Hepatocyte (in vitro differentiated cells): ENCODE data around the gene FAM107A. TPM values are rescaled to one million over a fixed set of nuclear protein-coding genes. Genes with fewer than 3 reads are reported as not detected.

Experiments used
- DNase-seq: peaks from one replicate; pipeline ENCODE4 v3.0.0-alpha.2; 2016; ENCODE audit warnings: low spot score
- H2AFZ ChIP-seq: fragments of 200-600 bp; sonication (generic); 2 replicates; pipeline ENCODE4 v1.6.0; 2016; ENCODE audit warnings: antibody characterized with exemption, mild to moderate bottlenecking
- H3K27ac ChIP-seq: fragments of 200-600 bp; sonication (generic); 2 replicates; pipeline ENCODE4 v1.5.1; 2016; ENCODE audit warnings: mild to moderate bottlenecking
- H3K27me3 ChIP-seq: fragments of 200-600 bp; sonication (generic); 2 replicates; pipeline ENCODE4 v1.6.1; 2016
- H3K36me3 ChIP-seq: fragments of 200-600 bp; sonication (generic); replicated peaks from 2 replicates; pipeline ENCODE4 v1.5.1; 2016; ENCODE audit warnings: low read depth; ENCODE audit not compliant: insufficient read depth
- H3K4me1 ChIP-seq: fragments of 200-600 bp; sonication (generic); 2 replicates; pipeline ENCODE4 v1.5.1; 2016; ENCODE audit warnings: mild to moderate bottlenecking, moderate library complexity; ENCODE audit not compliant: insufficient read depth
- H3K4me2 ChIP-seq: fragments of 200-600 bp; sonication (generic); 2 replicates; pipeline ENCODE4 v1.6.0; 2016
- H3K4me3 ChIP-seq: fragments of 200-600 bp; sonication (generic); 2 replicates; pipeline ENCODE4 v1.5.1; 2016; ENCODE audit warnings: mild to moderate bottlenecking
- H3K79me2 ChIP-seq: fragments of 200-600 bp; sonication (generic); 2 replicates; pipeline ENCODE4 v1.6.0; 2017; ENCODE audit warnings: mild to moderate bottlenecking
- H3K9me2 ChIP-seq: fragments of 200-600 bp; sonication (generic); replicated peaks from 2 replicates; pipeline ENCODE4 v1.6.0; 2017; ENCODE audit warnings: mild to moderate bottlenecking; ENCODE audit not compliant: insufficient read depth
- H3K9me3 ChIP-seq: fragments of 200-600 bp; sonication (generic); 2 replicates; pipeline ENCODE4 v1.5.1; 2016; ENCODE audit warnings: low read depth, mild to moderate bottlenecking
- H4K20me1 ChIP-seq: fragments of 200-600 bp; sonication (generic); 2 replicates; pipeline ENCODE4 v1.6.0; 2016; ENCODE audit warnings: mild to moderate bottlenecking; ENCODE audit not compliant: insufficient read depth, poor library complexity, severe bottlenecking
- CTCF ChIP-seq: fragments of 200-600 bp; sonication (generic); IDR thresholded peaks from 2 replicates; pipeline ENCODE4 v1.5.1; 2016; ENCODE audit warnings: antibody characterized with exemption, mild to moderate bottlenecking; ENCODE audit not compliant: poor library complexity
- EZH2 ChIP-seq: fragments of 200-600 bp; sonication (generic); IDR thresholded peaks from 2 replicates; pipeline ENCODE4 v1.6.1; 2016; ENCODE audit warnings: antibody characterized with exemption, mild to moderate bottlenecking, borderline replicate concordance
- EZH2phosphoT487 ChIP-seq: fragments of 200-600 bp; sonication (generic); IDR thresholded peaks from one replicate; pipeline ENCODE4 v1.6.1; 2018; ENCODE audit warnings: antibody characterized with exemption, mild to moderate bottlenecking, low read depth, moderate library complexity; ENCODE audit not compliant: unreplicated experiment, severe bottlenecking
- WGBS: methylation state at CpG from one replicate; pipeline ENCODE4 v1.1.6; 2016; ENCODE audit warnings: low lambda C conversion rate; ENCODE audit errors: missing lambda C conversion rate; 5-methylcytosine and 5-hydroxymethylcytosine counted together
- polyA plus RNA-seq: library from polyadenylated mRNA; unstranded; fragments of >200 nt; fragmentation: Nextera tagmentation; extraction: Ambion mirVana; gene quantifications from 2 replicates; pipeline ENCODE4 v1.2.1, GENCODE V29; 2016
- total RNA-seq: library from RNA; depleted of rRNA; stranded (reverse); fragments of >200 nt; gene quantifications from 2 replicates; pipeline ENCODE4 v1.2.3, GENCODE V29; 2014

FAM107A gene
- total and polyA plus RNA-seq, 2 experiments from 2014 or later = 0.40 to 0.93 TPM

- H3K4me1 ChIP-seq = peaks cover 5% of the 10 kb centered on the region
- H2AFZ ChIP-seq = no peak overlapping the region
- H4K20me1 ChIP-seq = no peaks in the 10 kb centered on the region
- no peak for TF ChIP-seq EZH2
- TF ChIP-seq EZH2phosphoT487 = no peak
- no peak for TF ChIP-seq CTCF
- no peak for DNase-seq
- no peak overlapping the region for H3K4me3 ChIP-seq
- no peak overlapping the region for H3K4me2 ChIP-seq
- no peaks in the 10 kb centered on the region for H3K27me3 ChIP-seq
- no peaks in the 10 kb centered on the region for H3K9me2 ChIP-seq
- H3K27ac ChIP-seq = no peak overlapping the region
- H3K36me3 ChIP-seq = no peaks in the 10 kb centered on the region
- 97% methylated on average over 7 of the region's 7 CpGs for WGBS
- H3K9me3 ChIP-seq = no peaks in the 10 kb centered on the region
- H3K79me2 ChIP-seq = no peaks in the 10 kb centered on the region
These were observed 4.5 kb downstream of the FAM107A start for GRCh38 chr3:58572634-58573230.

- Histone ChIP-seq H2AFZ (no peak overlapping the region), H3K36me3 (no peaks in the 10 kb centered on the region)
- WGBS = 90% methylated on average over 13 of the region's 13 CpGs
These were observed 5.1 kb downstream of the FAM107A start for GRCh38 chr3:58572013-58572633.

GRCh38 chr3:58570851-58571250 is 6.3 kb downstream of the FAM107A start:
- DNase-seq = no peak
- H4K20me1 ChIP-seq = no peaks in the 10 kb centered on the region
- H3K79me2 ChIP-seq = no peaks in the 10 kb centered on the region
- no peak overlapping the region for H3K4me3 ChIP-seq
- TF ChIP-seq EZH2 = no peak
- no peak for TF ChIP-seq EZH2phosphoT487
- TF ChIP-seq CTCF = no peak
- H3K9me2 ChIP-seq = no peaks in the 10 kb centered on the region
- H3K36me3 ChIP-seq = no peaks in the 10 kb centered on the region
- no peaks in the 10 kb centered on the region for H3K9me3 ChIP-seq
- H3K4me1 ChIP-seq = peaks cover 5% of the 10 kb centered on the region
- H3K4me2 ChIP-seq = no peak overlapping the region
- WGBS = 91% methylated on average over 5 of the region's 5 CpGs
- no peak overlapping the region for H2AFZ ChIP-seq
- no peak overlapping the region for H3K27ac ChIP-seq
- H3K27me3 ChIP-seq = no peaks in the 10 kb centered on the region

More at GRCh38 chr3:58572013-58572633, 5.1 kb downstream of the FAM107A start:
- no peaks in the 10 kb centered on the region for H4K20me1 ChIP-seq
- no peaks in the 10 kb centered on the region for H3K79me2 ChIP-seq
- no peak overlapping the region for H3K4me2 ChIP-seq
- H3K4me1 ChIP-seq = peaks cover 5% of the 10 kb centered on the region
- DNase-seq = no peak
- no peaks in the 10 kb centered on the region for H3K9me3 ChIP-seq
- H3K27ac ChIP-seq = no peak overlapping the region
- H3K4me3 ChIP-seq = no peak overlapping the region
- no peaks in the 10 kb centered on the region for H3K9me2 ChIP-seq
- no peaks in the 10 kb centered on the region for H3K27me3 ChIP-seq
- TF ChIP-seq EZH2 (no peak), EZH2phosphoT487 (no peak), CTCF (no peak)
